Measurements from ENCODE around the gene GSKIP.
"Not testable (repeated sequence)": the region's sequence is repeated elsewhere in the genome, so short reads cannot be mapped to it uniquely, and the experiment has no call there.

GSKIP gene

GRCh38 chr14:96362965-96363750 is at the start of gene GSKIP, which contains the start of gene ATG2B:
GSKIP (plus strand) TSS chr14:96363526; CDS start chr14:96382248, 18,722 bp downstream.
ATG2B (minus strand) TSS chr14:96363341; CDS start chr14:96362976, 365 bp downstream.
- peak; percentile 98 for DNase-seq

GRCh38 chr14:96316087-96316486 is 47.2 kb upstream of the GSKIP start:
- DNase-seq, result no peak

GRCh38 chr14:96318836-96319235 is 44.5 kb upstream of the GSKIP start:
- DNase-seq, result no peak

GRCh38 chr14:96320605-96321004 is 42.7 kb upstream of the GSKIP start:
- DNase-seq, result no peak

GRCh38 chr14:96324219-96324618 is 39.1 kb upstream of the GSKIP start:
- no peak for DNase-seq

GRCh38 chr14:96338551-96338950 is 24.8 kb upstream of the GSKIP start:
- no peak for DNase-seq

- no peak for DNase-seq
Observed at GRCh38 chr14:96341323-96341722, 22.0 kb upstream of the GSKIP start.

- DNase-seq, result no peak
Observed at GRCh38 chr14:96345669-96346068, 17.7 kb upstream of the GSKIP start.

GRCh38 chr14:96347957-96348356 is 15.4 kb upstream of the GSKIP start:
- not testable (repeated sequence) for DNase-seq

GRCh38 chr14:96349286-96350075 is 13.8 kb upstream of the GSKIP start:
- no peak for DNase-seq

GRCh38 chr14:96351986-96352385 is 11.3 kb upstream of the GSKIP start:
- no peak for DNase-seq

- DNase-seq, result no peak
Observed at GRCh38 chr14:96352708-96353107, 10.6 kb upstream of the GSKIP start.

GRCh38 chr14:96354246-96354645 is 9.1 kb upstream of the GSKIP start:
- no peak for DNase-seq

- DNase-seq, result no peak
Observed at GRCh38 chr14:96357216-96357615, 6.1 kb upstream of the GSKIP start.

- DNase-seq, result no peak
Observed at GRCh38 chr14:96359959-96360358, 3.4 kb upstream of the GSKIP start.

- peak; percentile 67 for DNase-seq
Observed at GRCh38 chr14:96362071-96362964, 1.0 kb upstream of the GSKIP start.

- peak; percentile 80 for DNase-seq
Observed at GRCh38 chr14:96363751-96364336, 518 bp downstream of the GSKIP start.

GRCh38 chr14:96364962-96365361 is 1.6 kb downstream of the GSKIP start:
- DNase-seq, result no peak

- DNase-seq, result no peak
Observed at GRCh38 chr14:96368534-96368933, 5.2 kb downstream of the GSKIP start.

- DNase-seq, result no peak
Observed at GRCh38 chr14:96370528-96370927, 7.2 kb downstream of the GSKIP start.

GRCh38 chr14:96373538-96373937 is 10.2 kb downstream of the GSKIP start:
- DNase-seq, result no peak

- DNase-seq, result no peak
Observed at GRCh38 chr14:96376093-96376492, 12.8 kb downstream of the GSKIP start.

- no peak for DNase-seq
Observed at GRCh38 chr14:96380735-96381134, 17.4 kb downstream of the GSKIP start.

All from eye (tissue), 1 donor.